GM12892 (cell line): ENCODE results near the gene DIP2B.
A peak's percentile ranks its signal among the peaks of the same experiment; 100 is the strongest.

Source experiments
- DNase-seq: peaks from one replicate; pipeline ENCODE4 v3.0.0; 2011; ENCODE audit not compliant: insufficient read length
- FAIRE-seq: peaks from 2 replicates; lab custom pipeline; 2011; peaks lifted over from hg19 to GRCh38; lab: Jason Lieb, UNC
- POLR2A ChIP-seq: IDR thresholded peaks from 2 replicates; pipeline ENCODE4 v1.6.1; 2011; ENCODE audit warnings: low read depth, low read length, control low read depth
- POLR2AphosphoS5 ChIP-seq: IDR thresholded peaks from 2 replicates; pipeline ENCODE4 v1.6.1; 2011; ENCODE audit warnings: low read depth, low read length, control low read depth
- TAF1 ChIP-seq: IDR thresholded peaks from 2 replicates; pipeline ENCODE4 v1.6.1; 2011; ENCODE audit warnings: low read depth, mild to moderate bottlenecking, control low read depth, low read length, borderline replicate concordance

The DIP2B gene

GRCh38 chr12:50562520-50563433 lies 58.0 kb downstream of the DIP2B start:
- no peak for FAIRE-seq
- no peak for TF ChIP-seq POLR2A
- TF ChIP-seq POLR2AphosphoS5 = no peak
- no peak for TF ChIP-seq TAF1
- no peak for DNase-seq

GRCh38 chr12:50563434-50563787 lies 58.6 kb downstream of the DIP2B start:
- no peak for DNase-seq
- no peak for FAIRE-seq
- TF ChIP-seq POLR2AphosphoS5 = no peak
- TF ChIP-seq POLR2A = no peak
- TF ChIP-seq TAF1 = no peak

- DNase-seq = no peak
- FAIRE-seq = no peak
- TF ChIP-seq POLR2AphosphoS5 = no peak
- no peak for TF ChIP-seq POLR2A
- no peak for TF ChIP-seq TAF1
These were observed 59.6 kb downstream of the DIP2B start for GRCh38 chr12:50564237-50564947.

GRCh38 chr12:50564948-50565297 lies 60.1 kb downstream of the DIP2B start:
- no peak for DNase-seq
- TF ChIP-seq POLR2AphosphoS5 = no peak
- no peak for TF ChIP-seq TAF1
- TF ChIP-seq POLR2A = no peak
- no peak for FAIRE-seq

DNA sequence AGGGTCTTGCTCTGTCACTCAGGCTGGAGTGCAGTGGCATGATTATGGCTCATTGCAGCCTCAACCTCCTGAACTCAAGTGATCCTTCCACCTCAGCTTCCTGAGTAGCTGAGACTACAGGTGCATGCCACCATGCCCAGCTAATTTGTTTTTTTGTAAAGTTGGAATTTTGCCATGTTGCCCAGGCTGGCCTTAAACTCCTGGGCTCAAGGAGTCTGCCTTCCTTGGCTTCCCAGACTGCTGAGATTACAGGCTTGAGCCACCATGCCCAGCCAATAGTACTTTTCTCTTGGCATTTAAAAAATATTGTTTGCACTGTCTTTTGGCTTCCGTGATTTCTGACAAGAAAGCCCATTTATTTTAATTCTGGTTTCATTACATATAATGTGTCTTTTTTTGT lies 61.3 kb downstream of the DIP2B start:
- DNase-seq (no peak), FAIRE-seq (no peak)
- TF ChIP-seq TAF1 (no peak), POLR2AphosphoS5 (no peak), POLR2A (no peak)

DNA sequence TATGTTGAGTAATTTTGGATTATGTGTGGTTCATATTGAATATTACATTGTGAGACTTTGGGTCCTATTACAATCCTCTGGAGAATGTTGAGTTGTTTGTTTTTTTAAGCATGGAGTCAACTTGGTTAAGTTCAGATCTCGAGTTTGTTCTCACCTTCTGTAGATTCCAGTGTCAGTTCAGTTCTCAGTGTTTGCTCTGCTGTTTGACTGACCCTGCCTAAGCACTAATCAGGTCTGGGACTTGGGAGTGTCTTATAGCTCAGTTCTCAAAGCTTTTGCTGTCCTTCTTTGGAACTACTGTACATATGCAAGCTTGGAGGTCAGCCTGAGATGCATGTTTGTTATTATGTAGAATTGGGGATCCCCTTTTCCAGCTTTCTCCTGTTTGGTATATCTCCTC lies 63.1 kb downstream of the DIP2B start:
- FAIRE-seq (peak; percentile 14), DNase-seq (no peak)
- TF ChIP-seq POLR2AphosphoS5 (no peak), POLR2A (no peak), TAF1 (no peak)

DNA sequence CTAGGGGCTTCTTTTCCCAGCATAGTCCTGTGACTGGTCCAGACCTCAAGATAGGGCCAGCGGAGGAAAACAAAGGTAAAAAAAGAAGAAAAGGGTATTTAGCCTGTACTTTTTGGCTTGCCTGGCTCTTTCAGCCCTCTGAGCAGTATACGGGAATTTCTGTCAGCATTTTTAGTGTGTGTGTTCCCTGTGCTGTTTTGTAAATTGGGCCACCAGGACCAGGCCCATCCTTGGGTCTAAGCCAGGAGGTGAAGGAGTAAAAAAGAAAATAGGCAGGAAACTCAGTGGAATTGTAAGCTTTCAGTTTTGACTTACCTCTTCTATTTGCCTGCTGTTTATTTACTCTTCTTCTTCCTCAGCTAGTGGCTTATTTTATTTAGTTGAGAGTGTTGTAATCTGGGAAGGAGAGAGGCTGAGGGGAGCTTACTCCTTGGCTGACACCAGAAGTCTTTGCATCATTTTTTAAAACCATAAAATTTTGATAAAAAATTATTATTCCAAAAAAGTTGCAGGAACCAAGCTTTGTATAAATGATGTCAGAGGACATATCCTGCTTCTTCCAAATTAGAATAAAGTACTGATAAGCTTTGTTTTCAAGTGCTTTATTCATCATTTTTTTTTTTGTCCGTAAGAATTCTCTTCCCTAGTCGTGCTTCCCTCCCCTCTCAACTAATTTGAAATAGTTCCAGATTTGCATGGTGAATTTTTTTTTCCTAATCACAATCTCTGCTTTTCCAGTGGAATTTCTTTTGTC lies 63.7 kb downstream of the DIP2B start:
- DNase-seq (no peak), FAIRE-seq (no peak)
- TF ChIP-seq POLR2AphosphoS5 (no peak), POLR2A (no peak), TAF1 (no peak)

GRCh38 chr12:50569321-50569720 lies 64.5 kb downstream of the DIP2B start:
- no peak for TF ChIP-seq POLR2A
- TF ChIP-seq POLR2AphosphoS5 = no peak
- TF ChIP-seq TAF1 = no peak
- DNase-seq (no peak), FAIRE-seq (no peak)

GRCh38 chr12:50569876-50570275 lies 65.1 kb downstream of the DIP2B start:
- TF ChIP-seq POLR2AphosphoS5 = no peak
- TF ChIP-seq TAF1 = no peak
- TF ChIP-seq POLR2A = no peak
- no peak for DNase-seq
- no peak for FAIRE-seq

- TF ChIP-seq POLR2AphosphoS5 = no peak
- TF ChIP-seq TAF1 = no peak
- TF ChIP-seq POLR2A = no peak
- FAIRE-seq = no peak
- no peak for DNase-seq
These were observed 67.0 kb downstream of the DIP2B start for GRCh38 chr12:50571786-50572185.

DNA sequence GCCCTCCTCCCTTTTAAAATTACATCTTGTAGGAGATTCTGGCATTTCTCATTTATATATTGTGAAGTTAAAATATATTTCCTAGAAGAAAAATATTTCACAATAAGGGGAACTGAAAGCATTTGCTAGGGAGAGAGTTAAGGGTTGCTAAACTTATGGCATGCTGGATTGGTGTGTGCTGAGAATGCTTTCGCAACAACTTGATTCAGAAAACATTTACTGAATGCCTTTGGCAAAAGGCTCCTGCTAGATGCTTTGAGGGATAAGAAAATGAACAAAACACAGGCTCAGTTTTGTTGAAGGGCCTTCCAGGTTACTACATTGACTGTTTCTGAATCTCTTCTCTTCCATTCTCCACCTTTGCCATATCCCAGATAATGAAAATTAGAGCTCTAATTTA lies 67.5 kb downstream of the DIP2B start:
- TF ChIP-seq TAF1 = no peak
- TF ChIP-seq POLR2A = no peak
- no peak for TF ChIP-seq POLR2AphosphoS5
- FAIRE-seq (no peak), DNase-seq (no peak)
